DND-41 (cell line): Measurements from ENCODE around the gene CD24.
"Not testable (repeated sequence)": the region's sequence is repeated elsewhere in the genome, so short reads cannot be mapped to it uniquely, and the experiment has no call there.

Source experiments
- ATAC-seq: fragments of 200-7000 bp; cut with Tn5 transposase; 3 replicates; pipeline ENCODE4 v1.9.1; 2021; ENCODE audit warnings: low read depth; ENCODE audit not compliant: insufficient read depth
- DNase-seq: peaks from one replicate; pipeline ENCODE4 v3.0.0-alpha.2; 2020
- H2AFZ ChIP-seq: 2 replicates; pipeline ENCODE4 v1.6.0; 2012; ENCODE audit warnings: low read depth, low read length
- H3K27ac ChIP-seq: 2 replicates; pipeline ENCODE4 v1.5.1; 2012; ENCODE audit warnings: low read length, inconsistent platforms
- H3K27me3 ChIP-seq: fragments of 200-600 bp; sonication (generic); 2 replicates; pipeline ENCODE4 v1.6.0; 2012; ENCODE audit warnings: low read length, mild to moderate bottlenecking, inconsistent platforms; ENCODE audit not compliant: insufficient read depth, poor library complexity
- H3K36me3 ChIP-seq: 2 replicates; pipeline ENCODE4 v1.5.1; 2012; ENCODE audit warnings: low read length, inconsistent platforms; ENCODE audit not compliant: insufficient read depth
- H3K4me1 ChIP-seq: 2 replicates; pipeline ENCODE4 v1.5.1; 2012; ENCODE audit warnings: mild to moderate bottlenecking, low read length; ENCODE audit not compliant: insufficient read depth
- H3K4me2 ChIP-seq: 2 replicates; pipeline ENCODE4 v1.6.0; 2012; ENCODE audit warnings: mild to moderate bottlenecking, moderate library complexity, low read length, inconsistent platforms; ENCODE audit not compliant: insufficient read depth
- H3K4me3 ChIP-seq, 2 experiments: fragments of 200-600 bp in 1 of 2; shearing (Covaris generic) in 1 of 2; 2 replicates each; pipeline ENCODE4 v1.5.1; 2012 to 2016; ENCODE audit warnings: inconsistent platforms in 2 of 2, low read length in 2 of 2, mild to moderate bottlenecking in 2 of 2, low read depth in 1 of 2, moderate library complexity in 1 of 2
- H3K79me2 ChIP-seq: 2 replicates; pipeline ENCODE4 v1.6.0; 2012; ENCODE audit warnings: low read length, inconsistent platforms; ENCODE audit not compliant: insufficient read depth
- H3K9ac ChIP-seq: 2 replicates; pipeline ENCODE4 v1.6.0; 2012; ENCODE audit warnings: low read depth, mild to moderate bottlenecking, inconsistent platforms, low read length, moderate library complexity
- H3K9me3 ChIP-seq: 2 replicates; pipeline ENCODE4 v1.5.1; 2012; ENCODE audit warnings: low read length, moderate library complexity, mild to moderate bottlenecking, inconsistent platforms; ENCODE audit not compliant: insufficient read depth, severe bottlenecking
- H4K20me1 ChIP-seq: 2 replicates; pipeline ENCODE4 v1.6.0; 2012; ENCODE audit warnings: low read length; ENCODE audit not compliant: insufficient read depth
- CTCF ChIP-seq: IDR thresholded peaks from 2 replicates; pipeline ENCODE4 v1.5.1; 2012; ENCODE audit warnings: borderline replicate concordance, low read length, moderate library complexity, mild to moderate bottlenecking; ENCODE audit not compliant: poor library complexity, severe bottlenecking; ENCODE audit errors: extremely low read depth
- EZH2 ChIP-seq: IDR thresholded peaks from 3 replicates; pipeline ENCODE4 v1.6.1; 2012; ENCODE audit warnings: borderline replicate concordance, low read depth, mild to moderate bottlenecking, moderate library complexity, low read length, inconsistent platforms; ENCODE audit not compliant: severe bottlenecking

Gene CD24

GRCh38 chr6:106974336-106974998 lies at the start of gene CD24:
Gene CD24, minus strand, starts transcription at chr6:106974729. Its CDS starts 83 bp downstream, at chr6:106974646.
- Histone ChIP-seq H3K9me3 (no peaks in the 10 kb centered on the region), H3K4me2 (no peak within 1 kb of the TSS), H3K27me3 (peaks cover 4% of the 10 kb centered on the region), H4K20me1 (no peaks in the 10 kb centered on the region), H2AFZ (no peak within 1 kb of the TSS), H3K79me2 (no peaks in the 10 kb centered on the region), H3K4me1 (no peaks in the 10 kb centered on the region), H3K9ac (no peak within 1 kb of the TSS), H3K4me3 (no peak within 1 kb of the TSS), H3K27ac (no peak within 1 kb of the TSS), H3K36me3 (no peaks in the 10 kb centered on the region)
- DNase-seq, result no peak
- TF ChIP-seq EZH2, result no peak
- no peak for TF ChIP-seq CTCF
- no peak for ATAC-seq

- no peak for ATAC-seq
- DNase-seq, result no peak
Measured at GRCh38 chr6:107021446-107022185, 47.1 kb upstream of the CD24 start.

GRCh38 chr6:107020239-107020638 lies 45.7 kb upstream of the CD24 start:
- H3K4me1 ChIP-seq, result no peaks in the 10 kb centered on the region

More at GRCh38 chr6:107021446-107022185, 47.1 kb upstream of the CD24 start:
- no peak overlapping the region for H3K4me3 ChIP-seq
- no peaks in the 10 kb centered on the region for H3K9me3 ChIP-seq
- H3K36me3 ChIP-seq, result no peaks in the 10 kb centered on the region
- H3K27me3 ChIP-seq, result no peaks in the 10 kb centered on the region
- no peak overlapping the region for H2AFZ ChIP-seq
- TF ChIP-seq CTCF (no peak), EZH2 (no peak)
- H3K4me1 ChIP-seq, result no peaks in the 10 kb centered on the region
- no peak overlapping the region for H3K4me2 ChIP-seq
- no peaks in the 10 kb centered on the region for H4K20me1 ChIP-seq
- H3K9ac ChIP-seq, result no peak overlapping the region
- no peaks in the 10 kb centered on the region for H3K79me2 ChIP-seq
- no peak overlapping the region for H3K27ac ChIP-seq

GRCh38 chr6:107019628-107020027 lies 45.1 kb upstream of the CD24 start:
- ATAC-seq, DNase-seq, H3K4me3 ChIP-seq, H4K20me1 ChIP-seq, H3K4me2 ChIP-seq, H3K27ac ChIP-seq, H3K79me2 ChIP-seq, H3K9ac ChIP-seq, H3K36me3 ChIP-seq, H3K4me1 ChIP-seq, H2AFZ ChIP-seq, H3K9me3 ChIP-seq, H3K27me3 ChIP-seq: not testable (repeated sequence)

More at GRCh38 chr6:107020239-107020638, 45.7 kb upstream of the CD24 start:
- H4K20me1 ChIP-seq, result no peaks in the 10 kb centered on the region
- TF ChIP-seq EZH2 (no peak), CTCF (no peak)
- no peaks in the 10 kb centered on the region for H3K79me2 ChIP-seq
- H3K36me3 ChIP-seq, result no peaks in the 10 kb centered on the region
- ATAC-seq (no peak), DNase-seq (no peak)
- H3K4me3 ChIP-seq, result no peak overlapping the region
- no peak overlapping the region for H3K9ac ChIP-seq
- no peaks in the 10 kb centered on the region for H3K27me3 ChIP-seq
- no peaks in the 10 kb centered on the region for H3K9me3 ChIP-seq
- no peak overlapping the region for H2AFZ ChIP-seq
- H3K27ac ChIP-seq, result no peak overlapping the region
- no peak overlapping the region for H3K4me2 ChIP-seq
